Kidney tubule cell (primary cell): ENCODE measurements around the gene IL21R.
"Not testable (repeated sequence)": the region's sequence is repeated elsewhere in the genome, so short reads cannot be mapped to it uniquely, and the experiment has no call there.

Experiments
- DNase-seq: peaks from one replicate; pipeline ENCODE4 v3.0.0-alpha.2; 2018; ENCODE audit warnings: low spot score

The IL21R gene

GRCh38 chr16:27446721-27447120 is 44.7 kb downstream of the IL21R start:
- no peak for DNase-seq

- DNase-seq: no peak
These were observed 45.3 kb downstream of the IL21R start for GRCh38 chr16:27447301-27447700.

- DNase-seq: no peak
These were observed 46.8 kb downstream of the IL21R start for GRCh38 chr16:27448532-27449433.

- DNase-seq: no peak
These were observed 47.6 kb downstream of the IL21R start for GRCh38 chr16:27449434-27450195.

- no peak for DNase-seq
These were observed 48.2 kb downstream of the IL21R start for GRCh38 chr16:27450196-27450549.

GRCh38 chr16:27452569-27453493 is 50.9 kb downstream of the IL21R start:
- peak; percentile 17 for DNase-seq

GRCh38 chr16:27453494-27453825 is 51.5 kb downstream of the IL21R start:
- DNase-seq: no peak

GRCh38 chr16:27455700-27456099 is 53.7 kb downstream of the IL21R start:
- DNase-seq: no peak

- DNase-seq: not testable (repeated sequence)
These were observed 55.6 kb downstream of the IL21R start for GRCh38 chr16:27457605-27457900.

GRCh38 chr16:27458258-27458657 is 56.3 kb downstream of the IL21R start:
- DNase-seq: no peak

- DNase-seq: no peak
These were observed 57.2 kb downstream of the IL21R start for GRCh38 chr16:27458987-27459688.

- no peak for DNase-seq
These were observed 58.2 kb downstream of the IL21R start for GRCh38 chr16:27460213-27460612.

- DNase-seq: no peak
These were observed 58.9 kb downstream of the IL21R start for GRCh38 chr16:27460663-27461482.

GRCh38 chr16:27461483-27462171 is 59.7 kb downstream of the IL21R start:
- DNase-seq: peak; percentile 80

- peak; percentile 12 for DNase-seq
These were observed 60.3 kb downstream of the IL21R start for GRCh38 chr16:27462200-27462845.

GRCh38 chr16:27462846-27463682 is 61.1 kb downstream of the IL21R start:
- no peak for DNase-seq

- no peak for DNase-seq
These were observed 62.0 kb downstream of the IL21R start for GRCh38 chr16:27463741-27464591.
